GM23338 (cell line): ENCODE results near the gene CAMSAP2.

Source experiments
- CREB1 ChIP-seq: fragments of 250-450 bp; sonication (Bioruptor Pico); IDR thresholded peaks from 2 replicates; pipeline ENCODE4 v1.5.0; 2020; ENCODE audit warnings: low read depth, mild to moderate bottlenecking, moderate library complexity
- EZH2 ChIP-seq: fragments of 200-600 bp; sonication (generic); IDR thresholded peaks from one replicate; pipeline ENCODE4 v1.8.0; 2017; ENCODE audit warnings: antibody characterized with exemption, mild to moderate bottlenecking, low read depth; ENCODE audit not compliant: unreplicated experiment
- EZH2phosphoT487 ChIP-seq: fragments of 200-600 bp; sonication (generic); IDR thresholded peaks from one replicate; pipeline ENCODE4 v1.8.1; 2018; ENCODE audit warnings: antibody characterized with exemption; ENCODE audit not compliant: unreplicated experiment
- JUNB ChIP-seq: IDR thresholded peaks from one replicate; pipeline ENCODE4 v1.6.1; 2016; ENCODE audit warnings: antibody characterized with exemption; ENCODE audit not compliant: unreplicated experiment
- POLR2AphosphoS5 ChIP-seq: IDR thresholded peaks from 2 replicates; pipeline ENCODE4 v1.6.1; 2016; ENCODE audit warnings: antibody characterized with exemption, low read depth
- STAT1 ChIP-seq: IDR thresholded peaks from one replicate; pipeline ENCODE4 v1.6.1; 2016; ENCODE audit warnings: antibody characterized with exemption; ENCODE audit not compliant: unreplicated experiment
- ZNF114 ChIP-seq: fragments of 250-450 bp; sonication (Bioruptor Pico); IDR thresholded peaks from 2 replicates; pipeline ENCODE4 v1.5.0; 2020; ENCODE audit warnings: mild to moderate bottlenecking, moderate library complexity
- ZNF462 ChIP-seq: fragments of 250-450 bp; sonication (Bioruptor Pico); IDR thresholded peaks from 2 replicates; pipeline ENCODE4 v1.5.0; 2020; ENCODE audit warnings: mild to moderate bottlenecking, moderate library complexity
- TF ChIP-seq, protein P1 (sequence below), 2 experiments: fragments of 200-600 bp in 1 of 2; sonication (generic) in 1 of 2; conservative IDR thresholded peaks; 2 replicates each; pipeline versions ENCODE4 v1.5.1 to v1.6.1; 2016 to 2017; ENCODE audit warnings: antibody characterized with exemption in 2 of 2, low read depth in 2 of 2, mild to moderate bottlenecking in 2 of 2, moderate library complexity in 1 of 2
- TF ChIP-seq, protein P2 (sequence below): IDR thresholded peaks from one replicate; pipeline ENCODE4 v1.6.1; 2018; ENCODE audit warnings: antibody characterized with exemption; ENCODE audit not compliant: unreplicated experiment

GRCh38 chr1:200727257-200727656 is 11.4 kb upstream of the CAMSAP2 start:
- TF ChIP-seq, protein P1, sequence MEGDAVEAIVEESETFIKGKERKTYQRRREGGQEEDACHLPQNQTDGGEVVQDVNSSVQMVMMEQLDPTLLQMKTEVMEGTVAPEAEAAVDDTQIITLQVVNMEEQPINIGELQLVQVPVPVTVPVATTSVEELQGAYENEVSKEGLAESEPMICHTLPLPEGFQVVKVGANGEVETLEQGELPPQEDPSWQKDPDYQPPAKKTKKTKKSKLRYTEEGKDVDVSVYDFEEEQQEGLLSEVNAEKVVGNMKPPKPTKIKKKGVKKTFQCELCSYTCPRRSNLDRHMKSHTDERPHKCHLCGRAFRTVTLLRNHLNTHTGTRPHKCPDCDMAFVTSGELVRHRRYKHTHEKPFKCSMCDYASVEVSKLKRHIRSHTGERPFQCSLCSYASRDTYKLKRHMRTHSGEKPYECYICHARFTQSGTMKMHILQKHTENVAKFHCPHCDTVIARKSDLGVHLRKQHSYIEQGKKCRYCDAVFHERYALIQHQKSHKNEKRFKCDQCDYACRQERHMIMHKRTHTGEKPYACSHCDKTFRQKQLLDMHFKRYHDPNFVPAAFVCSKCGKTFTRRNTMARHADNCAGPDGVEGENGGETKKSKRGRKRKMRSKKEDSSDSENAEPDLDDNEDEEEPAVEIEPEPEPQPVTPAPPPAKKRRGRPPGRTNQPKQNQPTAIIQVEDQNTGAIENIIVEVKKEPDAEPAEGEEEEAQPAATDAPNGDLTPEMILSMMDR (conservative IDR thresholded peaks at IDR 0.05; ENCODE audit: low read depth in 2 of 2), result no peak
- TF ChIP-seq EZH2phosphoT487, result no peak
- TF ChIP-seq CREB1 (CRISPR knock-in tag), result no peak
- TF ChIP-seq, protein P2, sequence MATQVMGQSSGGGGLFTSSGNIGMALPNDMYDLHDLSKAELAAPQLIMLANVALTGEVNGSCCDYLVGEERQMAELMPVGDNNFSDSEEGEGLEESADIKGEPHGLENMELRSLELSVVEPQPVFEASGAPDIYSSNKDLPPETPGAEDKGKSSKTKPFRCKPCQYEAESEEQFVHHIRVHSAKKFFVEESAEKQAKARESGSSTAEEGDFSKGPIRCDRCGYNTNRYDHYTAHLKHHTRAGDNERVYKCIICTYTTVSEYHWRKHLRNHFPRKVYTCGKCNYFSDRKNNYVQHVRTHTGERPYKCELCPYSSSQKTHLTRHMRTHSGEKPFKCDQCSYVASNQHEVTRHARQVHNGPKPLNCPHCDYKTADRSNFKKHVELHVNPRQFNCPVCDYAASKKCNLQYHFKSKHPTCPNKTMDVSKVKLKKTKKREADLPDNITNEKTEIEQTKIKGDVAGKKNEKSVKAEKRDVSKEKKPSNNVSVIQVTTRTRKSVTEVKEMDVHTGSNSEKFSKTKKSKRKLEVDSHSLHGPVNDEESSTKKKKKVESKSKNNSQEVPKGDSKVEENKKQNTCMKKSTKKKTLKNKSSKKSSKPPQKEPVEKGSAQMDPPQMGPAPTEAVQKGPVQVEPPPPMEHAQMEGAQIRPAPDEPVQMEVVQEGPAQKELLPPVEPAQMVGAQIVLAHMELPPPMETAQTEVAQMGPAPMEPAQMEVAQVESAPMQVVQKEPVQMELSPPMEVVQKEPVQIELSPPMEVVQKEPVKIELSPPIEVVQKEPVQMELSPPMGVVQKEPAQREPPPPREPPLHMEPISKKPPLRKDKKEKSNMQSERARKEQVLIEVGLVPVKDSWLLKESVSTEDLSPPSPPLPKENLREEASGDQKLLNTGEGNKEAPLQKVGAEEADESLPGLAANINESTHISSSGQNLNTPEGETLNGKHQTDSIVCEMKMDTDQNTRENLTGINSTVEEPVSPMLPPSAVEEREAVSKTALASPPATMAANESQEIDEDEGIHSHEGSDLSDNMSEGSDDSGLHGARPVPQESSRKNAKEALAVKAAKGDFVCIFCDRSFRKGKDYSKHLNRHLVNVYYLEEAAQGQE, result no peak
- TF ChIP-seq EZH2, result no peak
- TF ChIP-seq POLR2AphosphoS5, result no peak
- no peak for TF ChIP-seq ZNF114 (CRISPR knock-in tag)
- no peak for TF ChIP-seq JUNB
- TF ChIP-seq ZNF462 (CRISPR knock-in tag), result no peak
- no peak for TF ChIP-seq STAT1
